ENCODE measurements around the gene DPYD. TPM values are rescaled to one million over a fixed set of nuclear protein-coding genes. Genes with fewer than 3 reads are reported as not detected.

DPYD gene
- total and polyA plus RNA-seq, 8 donors, result 2.7 to 24.5 (median 9.4) TPM

- no peaks in the 10 kb centered on the region for H3K36me3 ChIP-seq
- no peak for TF ChIP-seq CTCF (IDR thresholded peaks at IDR 0.05)
- ATAC-seq (no peak), DNase-seq (no peak), FAIRE-seq (no peak)
- H3K27ac ChIP-seq, result no peak overlapping the region
- H3K27me3 ChIP-seq, result no peaks in the 10 kb centered on the region
- H3K4me3 ChIP-seq, result no peak overlapping the region
- no peaks in the 10 kb centered on the region for H3K4me1 ChIP-seq
- intact Hi-C loops (cut with DNase I), result no loop called here
- no peaks in the 10 kb centered on the region for H3K9me3 ChIP-seq
Observed at GRCh38 chr1:97691325-97691724, 229.5 kb downstream of the DPYD start.

- Histone ChIP-seq H3K27me3 (no peaks in the 10 kb centered on the region), H3K4me3 (no peak overlapping the region), H3K27ac (no peak overlapping the region), H3K4me1 (no peaks in the 10 kb centered on the region), H3K9me3 (no peaks in the 10 kb centered on the region), H3K36me3 (no peaks in the 10 kb centered on the region)
- 77 to 82% methylated on average over 2 of the region's 2 CpGs for WGBS, 2 donors
- DNase-seq, result no peak
- no peak for TF ChIP-seq CTCF (IDR thresholded peaks at IDR 0.05)
- no peak for ATAC-seq
- intact Hi-C loops (cut with DNase I), result no loop called here
- FAIRE-seq, result no peak
Observed at GRCh38 chr1:97685360-97685759, 235.5 kb downstream of the DPYD start.

- H3K27me3 ChIP-seq, result no peaks in the 10 kb centered on the region
- H3K36me3 ChIP-seq, result no peaks in the 10 kb centered on the region
- no peak for TF ChIP-seq CTCF (IDR thresholded peaks at IDR 0.05)
- ATAC-seq, result no peak
- H3K4me3 ChIP-seq, result no peak overlapping the region
- intact Hi-C loops (cut with DNase I), result no loop called here
- no peaks in the 10 kb centered on the region for H3K9me3 ChIP-seq
- FAIRE-seq, result no peak
- H3K27ac ChIP-seq, result no peak overlapping the region
- no peaks in the 10 kb centered on the region for H3K4me1 ChIP-seq
- no peak for DNase-seq
Observed at GRCh38 chr1:97680894-97681293, 239.9 kb downstream of the DPYD start.

- Histone ChIP-seq H3K4me3 (no peak overlapping the region), H3K36me3 (no peaks in the 10 kb centered on the region), H3K27ac (no peak overlapping the region), H3K4me1 (no peaks in the 10 kb centered on the region), H3K9me3 (no peaks in the 10 kb centered on the region), H3K27me3 (no peaks in the 10 kb centered on the region)
- no peak for DNase-seq
- intact Hi-C loops (cut with DNase I), result no loop called here
- TF ChIP-seq CTCF (IDR thresholded peaks at IDR 0.05), result no peak
- 80 to 82% methylated on average over 3 of the region's 3 CpGs for WGBS, 2 donors
- no peak for ATAC-seq
- no peak for FAIRE-seq
Observed at GRCh38 chr1:97680470-97680869, 240.4 kb downstream of the DPYD start.

GRCh38 chr1:97677702-97678101, 243.1 kb downstream of the DPYD start:
- no peak for FAIRE-seq
- H3K4me1 ChIP-seq, result no peaks in the 10 kb centered on the region
- H3K36me3 ChIP-seq, result no peaks in the 10 kb centered on the region
- H3K27ac ChIP-seq, result no peak overlapping the region
- H3K9me3 ChIP-seq, result no peaks in the 10 kb centered on the region
- no peak for DNase-seq
- intact Hi-C loops (cut with DNase I), result no loop called here
- WGBS, 2 donors, result 74 to 85% methylated on average over 4 of the region's 4 CpGs
- H3K4me3 ChIP-seq, result no peak overlapping the region
- TF ChIP-seq CTCF (IDR thresholded peaks at IDR 0.05), result no peak
- no peaks in the 10 kb centered on the region for H3K27me3 ChIP-seq
- ATAC-seq, result no peak

All from pancreas (tissue), 10 donors.